Kidney (tissue), 14 donors: ENCODE measurements around the gene SMIM21. TPM values are rescaled to one million over a fixed set of nuclear protein-coding genes. Genes with fewer than 3 reads are reported as not detected.
A peak's percentile ranks its signal among the peaks of the same experiment; 100 is the strongest.

ENCODE experiments used
- DNase-seq, 5 donors: peaks; one replicate each; pipeline ENCODE4 v3.0.0-alpha.2; 2013 to 2020
- FAIRE-seq: peaks from 2 replicates; lab custom pipeline; 2012; peaks lifted over from hg19 to GRCh38; lab: Jason Lieb, UNC
- H3K27ac ChIP-seq, 2 donors: one replicate each; pipeline ENCODE4 v1.7.0; 2013; ENCODE audit warnings: low read depth in 2 of 2, low read length in 2 of 2, inconsistent platforms in 1 of 2
- H3K27me3 ChIP-seq: one replicate; pipeline ENCODE4 v1.7.1; 2013; ENCODE audit warnings: low read length, inconsistent platforms; ENCODE audit not compliant: control insufficient read depth, insufficient read depth
- H3K36me3 ChIP-seq, 3 donors: one replicate each; pipeline versions ENCODE4 v1.7.0 to v1.7.1; 2013; ENCODE audit warnings: low read length in 3 of 3, control low read depth in 1 of 3, inconsistent platforms in 1 of 3; ENCODE audit not compliant: insufficient read depth in 3 of 3, control insufficient read depth in 2 of 3
- H3K4me1 ChIP-seq, 3 donors: one replicate each; pipeline versions ENCODE4 v1.7.0 to v1.7.1; 2013; ENCODE audit warnings: low read length in 3 of 3, inconsistent platforms in 1 of 3, low read depth in 1 of 3; ENCODE audit not compliant: control insufficient read depth in 2 of 3, insufficient read depth in 2 of 3
- H3K4me3 ChIP-seq, 3 donors: one replicate each; pipeline versions ENCODE4 v1.7.0 to v1.8.1; 2013; ENCODE audit warnings: low read length in 3 of 3, control low read depth in 1 of 3, inconsistent platforms in 1 of 3
- H3K9ac ChIP-seq, 3 donors: one replicate each; pipeline versions ENCODE4 v1.7.0 to v1.7.1; 2013; ENCODE audit warnings: low read length in 3 of 3, control low read depth in 1 of 3, inconsistent platforms in 1 of 3
- H3K9me3 ChIP-seq, 3 donors: one replicate each; pipeline versions ENCODE4 v1.7.0 to v1.7.1; 2013; ENCODE audit warnings: low read length in 3 of 3, control low read depth in 1 of 3, inconsistent platforms in 1 of 3; ENCODE audit not compliant: control insufficient read depth in 2 of 3, insufficient read depth in 1 of 3
- CTCF ChIP-seq: IDR thresholded peaks from 3 replicates; pipeline ENCODE4 v1.5.1; 2012; ENCODE audit warnings: mild to moderate bottlenecking, moderate library complexity, borderline replicate concordance; ENCODE audit not compliant: insufficient read depth; ENCODE audit errors: extremely low read depth
- intact Hi-C: fragments of 100-400 bp; cut with DNase I; formaldehyde crosslinking; loops from one replicate; pipeline ENCODE4 v1.11.1; 2022
- polyA plus RNA-seq: library from polyadenylated mRNA; stranded (reverse); fragments of 350-450 nt; fragmentation: Illumina TruSeq; extraction: RNeasy Lipid Tissue Mini Kit (QIAGEN cat#74804); gene quantifications from one replicate; pipeline ENCODE4 v1.2.3, GENCODE V29; 2014; ENCODE audit warnings: low read depth, low replicate concordance; ENCODE audit not compliant: insufficient read depth
- total RNA-seq: library from RNA; stranded (reverse); fragmentation: NEBNext Ultra II Directional; extraction: Animal tissue kit (Norgen Biotek cat#: 25700); gene quantifications from one replicate; pipeline ENCODE4 v1.2.1, GENCODE V29; 2021
- donor health status: control.
- donor health status: control.
- donor health status: control.
- donor health status: control.
- donor health status: control.
- donor health status: DM: yes; HTN: yes; CAD: no.
- donor health status: Normal renal cell carcinoma (clear cell type).

The SMIM21 gene
- total and polyA plus RNA-seq, 2 donors from 2014 or later = not detected

- FAIRE-seq (no peak), DNase-seq (peak in 3 of 5 donors; percentile 32 to 60 (median 60))
- no peaks in the 10 kb centered on the region for H3K9me3 ChIP-seq
- no peak overlapping the region for H3K9ac ChIP-seq
- no peaks in the 10 kb centered on the region for H3K27me3 ChIP-seq
- no peak overlapping the region for H3K4me3 ChIP-seq
- no peak overlapping the region for H3K27ac ChIP-seq
- no peaks in the 10 kb centered on the region for H3K36me3 ChIP-seq
- TF ChIP-seq CTCF = no peak
- intact Hi-C loops = no loop called here
- no peaks in the 10 kb centered on the region for H3K4me1 ChIP-seq
Observed at GRCh38 chr18:75378376-75379315, 48.9 kb downstream of the SMIM21 start.

- Histone ChIP-seq H3K36me3 (no peaks in the 10 kb centered on the region), H3K4me3 (no peak overlapping the region), H3K9me3 (no peaks in the 10 kb centered on the region), H3K27me3 (no peaks in the 10 kb centered on the region), H3K4me1 (no peaks in the 10 kb centered on the region), H3K27ac (no peak overlapping the region), H3K9ac (no peak overlapping the region)
- intact Hi-C loops = no loop called here
- DNase-seq (no peak), FAIRE-seq (no peak)
- no peak for TF ChIP-seq CTCF
Observed at GRCh38 chr18:75377926-75378325, 49.6 kb downstream of the SMIM21 start.

GRCh38 chr18:75377258-75377657 lies 50.2 kb downstream of the SMIM21 start:
- no peak for TF ChIP-seq CTCF
- intact Hi-C loops = no loop called here
- Histone ChIP-seq H3K4me1 (no peaks in the 10 kb centered on the region), H3K27ac (no peak overlapping the region), H3K4me3 (no peak overlapping the region), H3K9me3 (no peaks in the 10 kb centered on the region), H3K27me3 (no peaks in the 10 kb centered on the region), H3K9ac (no peak overlapping the region), H3K36me3 (no peaks in the 10 kb centered on the region)
- FAIRE-seq (no peak), DNase-seq (no peak)
